Body of pancreas (tissue), 4 donors: ENCODE results near the gene HUS1B.

Source experiments
- CTCF ChIP-seq, 7 experiments: fragments of 450-650 bp in 4 of 7; fragments of 200-600 bp in 3 of 7; sonication (generic) in 3 of 7; IDR thresholded peaks; one replicate each; pipeline ENCODE4 v1.5.1; 2016 to 2019; ENCODE audit warnings: antibody characterized with exemption in 7 of 7
- POLR2A ChIP-seq, 3 donors: fragments of 450-650 bp; IDR thresholded peaks; one replicate each; pipeline ENCODE4 v1.6.1; 2016; ENCODE audit warnings: antibody characterized with exemption in 3 of 3, mild to moderate bottlenecking in 2 of 3

DNA sequence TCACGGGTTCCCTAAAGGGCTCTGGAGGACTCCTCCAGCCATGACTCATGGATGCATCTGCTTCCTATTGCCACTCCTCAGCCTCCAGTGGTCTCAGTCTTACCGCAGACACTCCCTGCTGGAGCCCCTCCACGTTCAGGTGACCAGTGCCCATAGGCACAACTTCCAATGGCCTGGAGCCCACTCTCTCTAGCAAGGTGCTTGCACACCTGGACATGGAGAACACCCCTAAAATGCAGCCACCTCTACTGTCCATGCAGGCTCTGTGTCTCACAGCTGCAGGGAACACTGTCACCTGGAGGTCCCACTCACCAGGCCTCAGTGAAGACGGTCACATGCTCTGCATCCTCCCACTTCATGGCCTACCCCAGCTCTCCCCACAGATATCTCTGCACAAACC, 36.0 kb downstream of the HUS1B start:
- TF ChIP-seq CTCF (IDR thresholded peaks at IDR 0.05) (no peak), POLR2A (IDR thresholded peaks at IDR 0.05) (no peak)
